NT2/D1 (cell line): ENCODE results near the gene SIRPG.
"Not testable (repeated sequence)": the region's sequence is repeated elsewhere in the genome, so short reads cannot be mapped to it uniquely, and the experiment has no call there.

Source experiments
- SUZ12 ChIP-seq: IDR thresholded peaks from 2 replicates; pipeline ENCODE4 v1.6.1; 2011; ENCODE audit not compliant: insufficient read length, insufficient read depth; ENCODE audit errors: extremely low read depth
- YY1 ChIP-seq: IDR thresholded peaks from 2 replicates; pipeline ENCODE4 v1.6.1; 2011; ENCODE audit not compliant: insufficient read length, insufficient read depth
- ZNF274 ChIP-seq: IDR thresholded peaks from 2 replicates; pipeline ENCODE4 v1.6.1; 2011; ENCODE audit warnings: mild to moderate bottlenecking, low read depth, low read length

GRCh38 chr20:1706887-1707286 is 49.3 kb upstream of the SIRPG start:
- not testable (repeated sequence) for TF ChIP-seq YY1, SUZ12, ZNF274
